Uterus (tissue), 2 donors: ENCODE results near the gene CACNB4.

ENCODE experiments used
- POLR2A ChIP-seq, 2 donors: fragments of 450-650 bp; IDR thresholded peaks; one replicate each; pipeline ENCODE4 v1.6.1; 2016; ENCODE audit warnings: antibody characterized with exemption in 2 of 2, mild to moderate bottlenecking in 1 of 2, moderate library complexity in 1 of 2
- TF ChIP-seq, protein P1 (sequence below), 4 experiments: fragments of 200-600 bp in 2 of 4; fragments of 450-650 bp in 2 of 4; sonication (generic) in 2 of 4; IDR thresholded peaks; one replicate each; pipeline ENCODE4 v1.5.1; 2016 to 2019; ENCODE audit warnings: antibody characterized with exemption in 4 of 4, mild to moderate bottlenecking in 2 of 4, moderate library complexity in 1 of 4

DNA sequence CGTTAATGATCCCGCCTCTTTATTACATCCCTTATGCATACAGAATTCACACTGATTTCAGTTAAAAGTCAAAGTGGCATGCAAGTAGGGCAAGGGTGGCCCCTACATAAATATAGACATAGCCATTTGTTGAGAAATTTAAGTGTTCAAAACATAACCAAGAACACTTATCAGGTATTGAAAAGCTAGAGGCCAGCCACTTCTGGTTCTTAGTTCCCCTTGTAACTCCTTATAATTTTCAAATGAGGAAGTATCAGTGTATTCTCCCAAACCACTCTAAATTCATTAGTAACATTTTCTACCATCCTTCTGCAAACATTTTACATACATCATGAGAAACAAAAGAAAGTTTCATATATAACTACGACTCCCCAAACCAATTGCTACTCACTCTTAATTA, 264.9 kb downstream of the CACNB4 start:
- no peak for TF ChIP-seq POLR2A (IDR thresholded peaks at IDR 0.05)
- TF ChIP-seq, protein P1, sequence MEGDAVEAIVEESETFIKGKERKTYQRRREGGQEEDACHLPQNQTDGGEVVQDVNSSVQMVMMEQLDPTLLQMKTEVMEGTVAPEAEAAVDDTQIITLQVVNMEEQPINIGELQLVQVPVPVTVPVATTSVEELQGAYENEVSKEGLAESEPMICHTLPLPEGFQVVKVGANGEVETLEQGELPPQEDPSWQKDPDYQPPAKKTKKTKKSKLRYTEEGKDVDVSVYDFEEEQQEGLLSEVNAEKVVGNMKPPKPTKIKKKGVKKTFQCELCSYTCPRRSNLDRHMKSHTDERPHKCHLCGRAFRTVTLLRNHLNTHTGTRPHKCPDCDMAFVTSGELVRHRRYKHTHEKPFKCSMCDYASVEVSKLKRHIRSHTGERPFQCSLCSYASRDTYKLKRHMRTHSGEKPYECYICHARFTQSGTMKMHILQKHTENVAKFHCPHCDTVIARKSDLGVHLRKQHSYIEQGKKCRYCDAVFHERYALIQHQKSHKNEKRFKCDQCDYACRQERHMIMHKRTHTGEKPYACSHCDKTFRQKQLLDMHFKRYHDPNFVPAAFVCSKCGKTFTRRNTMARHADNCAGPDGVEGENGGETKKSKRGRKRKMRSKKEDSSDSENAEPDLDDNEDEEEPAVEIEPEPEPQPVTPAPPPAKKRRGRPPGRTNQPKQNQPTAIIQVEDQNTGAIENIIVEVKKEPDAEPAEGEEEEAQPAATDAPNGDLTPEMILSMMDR (IDR thresholded peaks at IDR 0.05) = no peak
